ENCODE results near the gene EIF2S1.
"Not testable (repeated sequence)": the region's sequence is repeated elsewhere in the genome, so short reads cannot be mapped to it uniquely, and the experiment has no call there.

The EIF2S1 gene

DNA sequence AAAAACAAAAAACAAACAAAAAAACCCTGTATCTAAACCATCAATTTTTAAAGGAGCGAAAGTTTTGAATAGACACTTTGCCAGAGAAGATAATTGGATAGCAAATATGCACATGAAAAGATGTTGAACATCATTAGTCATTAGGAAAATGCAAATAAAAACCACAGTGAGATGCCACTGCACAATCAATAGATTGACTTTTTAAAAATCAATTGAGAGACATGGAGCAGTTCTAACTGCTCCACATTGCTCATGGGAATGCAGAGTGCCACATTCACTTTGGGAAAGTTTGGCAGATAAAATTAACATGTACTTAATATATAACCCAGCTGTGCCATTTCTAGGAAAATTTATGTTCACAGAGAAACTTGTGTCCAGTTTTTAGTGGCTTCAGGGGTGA, 12.7 kb downstream of the EIF2S1 start:
- DNase-seq (ENCODE audit: low spot score), result no peak

- DNase-seq (ENCODE audit: low spot score), result no peak
These were observed 13.2 kb downstream of the EIF2S1 start for GRCh38 chr14:67373347-67373746.

- no peak for DNase-seq (ENCODE audit: low spot score)
These were observed 17.8 kb downstream of the EIF2S1 start for GRCh38 chr14:67377916-67378315.

DNA sequence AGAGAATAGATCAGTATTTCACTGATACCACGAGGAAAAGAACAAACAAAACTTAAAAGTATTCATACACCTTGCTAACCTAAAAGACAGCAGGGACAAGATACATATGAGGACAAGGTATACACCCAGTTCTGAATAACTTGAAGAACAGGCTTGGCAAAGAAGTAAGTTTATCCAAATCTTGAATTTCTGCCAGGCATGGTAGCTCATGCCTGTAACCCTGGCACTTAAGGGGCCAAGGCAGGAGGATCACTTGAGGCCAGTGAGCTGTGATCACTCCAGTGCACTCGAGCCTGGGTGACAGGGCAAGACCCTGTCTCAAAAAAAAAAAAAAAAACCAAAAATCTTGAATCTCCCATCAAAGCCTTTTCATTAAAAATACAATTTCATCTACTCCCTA, 25.0 kb downstream of the EIF2S1 start:
- DNase-seq (ENCODE audit: low spot score), result no peak

- no peak for DNase-seq (ENCODE audit: low spot score)
These were observed 25.5 kb downstream of the EIF2S1 start for GRCh38 chr14:67385618-67386017.

DNA sequence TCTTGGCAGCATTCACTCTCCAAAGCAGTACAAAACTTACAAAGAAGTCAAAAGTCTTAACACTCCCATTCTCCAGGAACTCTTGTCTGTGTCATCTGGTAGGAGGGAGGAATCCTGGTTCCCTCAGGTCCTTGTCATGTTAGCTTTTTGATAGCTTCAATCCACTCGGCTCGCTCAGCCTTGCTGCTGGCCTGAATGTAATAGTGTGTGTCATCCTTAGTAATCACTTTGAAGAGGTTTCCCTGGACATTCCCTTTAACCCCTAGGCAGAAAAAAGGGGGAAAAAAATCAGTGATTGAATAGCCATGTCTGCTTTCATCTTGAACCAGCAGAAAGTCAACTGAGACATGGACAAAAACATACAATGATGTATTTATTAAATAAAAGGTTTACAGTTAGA, 27.1 kb downstream of the EIF2S1 start:
- DNase-seq (ENCODE audit: low spot score), result no peak

DNA sequence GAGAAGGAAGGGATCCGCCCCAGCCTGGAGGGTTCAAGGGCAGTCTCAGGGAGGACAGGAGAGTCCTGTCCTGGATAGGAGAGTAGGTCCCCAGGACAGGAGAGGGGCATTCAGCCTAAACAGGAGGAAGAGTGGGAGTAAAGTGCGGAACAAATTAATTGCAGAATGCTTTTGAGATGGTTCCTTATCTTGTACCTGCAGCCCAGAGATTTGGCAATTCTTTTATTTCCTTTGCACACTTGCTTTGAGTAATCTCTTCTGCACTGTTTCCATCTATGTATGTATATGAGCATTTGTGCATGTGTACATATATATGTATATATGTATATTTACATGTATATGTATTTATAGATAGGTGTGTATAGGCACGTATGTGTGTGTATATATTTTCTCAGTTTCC, 29.1 kb downstream of the EIF2S1 start:
- DNase-seq (ENCODE audit: low spot score), result no peak

DNA sequence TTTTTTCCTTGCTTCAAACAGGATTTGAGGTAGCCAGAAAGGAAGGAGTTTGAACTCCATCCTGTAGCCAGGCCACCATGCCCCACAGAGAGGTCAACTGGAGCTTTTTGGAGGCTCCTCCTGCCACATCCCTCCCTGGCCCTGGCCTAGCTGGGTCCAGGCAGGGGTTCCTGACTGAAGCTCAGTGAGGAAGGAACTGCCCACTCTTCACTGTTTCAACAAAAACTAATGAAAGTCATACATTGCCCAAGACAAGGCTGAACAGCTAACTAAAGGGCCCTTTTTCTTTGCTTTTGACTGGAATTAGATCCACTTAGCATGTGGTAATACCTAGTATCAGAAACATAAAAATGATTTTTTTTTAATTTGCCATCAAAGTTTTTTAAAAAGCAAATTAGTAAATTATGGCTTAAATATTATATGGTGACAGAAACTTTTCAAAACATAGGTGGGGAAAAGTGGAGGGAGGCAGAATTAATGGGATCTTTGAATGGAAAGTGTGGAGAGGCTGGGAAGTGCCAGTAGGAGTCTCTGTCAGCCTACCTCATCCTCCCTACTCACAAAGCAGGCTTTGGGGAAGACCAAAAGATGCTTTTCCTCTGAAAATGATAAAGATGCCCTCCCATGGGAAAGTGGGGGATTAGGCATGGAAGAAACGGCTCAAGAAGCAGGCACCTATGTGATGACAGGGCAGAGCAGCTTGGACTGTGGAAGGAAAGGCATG, 29.8 kb downstream of the EIF2S1 start:
- DNase-seq (ENCODE audit: low spot score), result no peak

DNA sequence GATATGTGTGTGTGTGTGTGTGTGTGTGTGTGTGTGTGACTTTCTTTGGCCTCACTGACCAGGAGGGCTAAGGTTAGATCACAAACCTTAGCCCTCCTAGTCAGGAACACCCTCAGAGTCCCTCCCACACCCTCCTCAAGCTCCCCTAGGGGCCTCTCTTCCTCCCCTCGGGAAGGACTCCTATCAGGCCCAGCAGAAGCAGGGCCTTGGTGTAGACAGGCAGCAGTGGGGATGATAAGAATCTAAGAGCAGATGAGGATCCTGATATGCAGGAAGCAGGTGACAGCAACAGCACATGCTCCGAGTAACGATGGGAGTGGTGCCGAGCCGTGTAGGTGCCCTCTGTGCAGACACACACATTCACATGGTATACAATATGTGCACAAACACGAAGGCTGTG, 31.1 kb downstream of the EIF2S1 start:
- no peak for DNase-seq (ENCODE audit: low spot score)

DNA sequence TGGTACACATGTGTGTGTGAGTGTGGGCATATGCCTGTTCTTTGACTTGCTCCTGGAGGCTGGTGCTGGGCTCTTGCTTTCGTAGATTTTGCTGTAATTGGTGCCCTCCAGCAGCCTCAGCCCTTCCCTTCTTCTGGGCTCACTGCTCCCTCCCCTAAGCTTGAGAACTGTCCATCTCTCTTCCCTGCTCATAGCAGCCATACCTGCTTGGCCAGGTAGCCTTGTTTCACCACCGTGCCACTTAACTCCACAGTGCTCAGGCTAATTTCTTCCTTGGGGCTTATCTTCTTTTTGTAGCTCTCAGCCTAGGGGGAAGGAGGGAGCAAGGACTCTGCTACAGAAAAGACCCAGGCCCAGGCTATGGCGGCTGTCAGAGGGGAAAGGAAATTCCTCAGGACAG, 32.0 kb downstream of the EIF2S1 start:
- no peak for DNase-seq (ENCODE audit: low spot score)

- DNase-seq (ENCODE audit: low spot score), result no peak
These were observed 32.7 kb downstream of the EIF2S1 start for GRCh38 chr14:67392800-67393199.

GRCh38 chr14:67393689-67394088, 33.6 kb downstream of the EIF2S1 start:
- DNase-seq (ENCODE audit: low spot score), result no peak

GRCh38 chr14:67395086-67395875, 35.2 kb downstream of the EIF2S1 start:
- no peak for DNase-seq (ENCODE audit: low spot score)

DNA sequence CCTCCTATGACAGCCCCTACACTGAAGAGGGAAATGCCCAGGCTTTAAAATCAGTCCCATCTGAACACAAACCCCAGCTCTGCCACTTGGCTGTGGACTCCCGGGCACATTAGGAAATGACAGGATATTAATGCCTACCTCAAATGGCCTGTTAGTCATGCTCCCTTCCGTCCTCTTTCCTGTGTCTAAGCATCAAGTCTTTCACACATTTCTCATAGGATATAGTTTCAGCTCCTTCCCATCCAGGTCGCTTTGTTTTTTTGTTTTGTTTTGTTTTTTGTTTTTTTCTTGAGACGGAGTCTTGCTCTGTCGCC, 35.7 kb downstream of the EIF2S1 start:
- no peak for DNase-seq (ENCODE audit: low spot score)

DNA sequence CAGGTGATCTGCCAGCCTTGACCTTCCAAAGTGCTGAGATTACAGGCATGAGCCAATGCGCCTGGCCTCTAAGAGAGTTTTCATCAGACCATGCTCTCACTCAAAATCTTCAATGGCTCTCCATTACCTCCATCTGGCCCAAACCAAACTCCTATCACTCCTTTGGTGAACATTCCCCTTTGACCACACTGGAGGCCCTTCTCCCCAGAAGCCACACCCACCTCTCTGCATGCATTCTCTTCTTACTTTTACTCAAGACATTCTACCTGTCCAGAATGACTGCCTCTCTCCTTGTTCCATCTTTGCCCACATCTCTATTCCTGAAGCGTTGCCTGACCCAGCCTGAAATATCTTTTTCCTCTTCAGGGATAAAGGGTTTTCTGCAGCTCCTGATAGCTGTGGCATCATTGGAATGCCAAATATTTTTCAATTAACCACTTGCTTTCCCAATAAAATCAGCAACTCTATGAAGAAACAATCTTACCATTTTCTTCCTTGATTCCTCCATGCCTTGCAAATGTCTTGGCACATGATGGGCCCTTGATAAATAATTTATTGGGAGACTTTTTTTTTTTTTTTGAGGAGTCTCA, 36.3 kb downstream of the EIF2S1 start:
- DNase-seq (ENCODE audit: low spot score), result no peak

DNA sequence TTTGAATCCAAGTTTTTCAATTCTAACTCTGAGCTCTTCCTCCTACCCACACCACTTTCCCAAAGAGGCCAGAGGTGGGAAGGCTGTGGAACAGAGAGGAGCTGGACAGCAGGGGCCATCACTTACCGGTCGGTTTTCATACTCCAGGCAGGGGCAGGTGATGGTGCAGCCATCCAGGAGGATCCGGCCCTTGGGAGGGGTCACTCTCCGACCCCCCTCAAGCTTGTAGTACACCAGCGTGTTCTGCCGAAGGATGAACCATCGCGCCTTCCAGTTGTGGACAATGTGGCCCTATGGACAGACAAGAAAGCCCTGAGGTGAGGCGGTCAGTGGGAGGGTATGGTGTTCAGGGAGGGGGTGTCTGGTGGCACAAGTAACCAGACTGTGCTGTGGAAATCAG, 37.4 kb downstream of the EIF2S1 start:
- no peak for DNase-seq (ENCODE audit: low spot score)

DNA sequence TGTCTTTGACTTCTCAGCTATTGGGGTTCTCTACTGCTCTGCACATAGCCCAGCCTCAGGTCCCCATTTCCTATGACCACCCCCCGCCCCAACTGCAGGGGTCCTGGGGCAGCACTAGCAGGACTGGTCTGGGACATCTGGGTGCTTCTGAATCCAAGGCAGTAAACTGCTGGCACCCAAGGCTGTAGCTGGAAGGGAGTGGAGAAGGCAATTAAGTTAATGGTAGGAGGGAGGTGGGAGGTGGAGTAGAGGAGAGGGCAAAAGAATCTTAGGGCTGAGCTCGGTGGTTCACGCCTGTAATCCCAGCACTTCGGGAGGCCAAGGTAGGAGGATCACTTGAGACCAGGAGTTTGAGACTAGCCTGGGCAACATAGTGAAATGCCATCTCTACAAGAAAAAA, 40.3 kb downstream of the EIF2S1 start:
- no peak for DNase-seq (ENCODE audit: low spot score)

DNA sequence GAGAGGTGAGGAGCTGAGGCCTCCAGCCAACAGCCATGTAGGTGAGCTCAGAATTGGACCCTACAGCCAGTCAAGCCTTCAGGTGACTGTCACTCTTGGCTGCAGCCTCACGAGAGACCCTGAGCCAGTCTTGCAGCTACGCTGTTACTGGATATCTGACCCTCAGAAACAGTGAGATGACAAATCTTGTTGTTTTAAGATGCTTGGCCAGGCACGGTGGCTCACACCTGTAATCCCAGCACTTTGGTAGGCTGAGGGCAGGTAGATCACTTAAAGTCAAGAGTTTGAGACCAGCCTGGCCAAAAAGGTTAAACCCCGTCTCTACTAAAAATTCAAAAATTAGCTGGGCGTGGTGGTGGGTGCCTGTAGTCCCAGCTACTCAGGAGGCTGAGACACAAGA, 45.6 kb downstream of the EIF2S1 start:
- DNase-seq (ENCODE audit: low spot score), result no peak

DNA sequence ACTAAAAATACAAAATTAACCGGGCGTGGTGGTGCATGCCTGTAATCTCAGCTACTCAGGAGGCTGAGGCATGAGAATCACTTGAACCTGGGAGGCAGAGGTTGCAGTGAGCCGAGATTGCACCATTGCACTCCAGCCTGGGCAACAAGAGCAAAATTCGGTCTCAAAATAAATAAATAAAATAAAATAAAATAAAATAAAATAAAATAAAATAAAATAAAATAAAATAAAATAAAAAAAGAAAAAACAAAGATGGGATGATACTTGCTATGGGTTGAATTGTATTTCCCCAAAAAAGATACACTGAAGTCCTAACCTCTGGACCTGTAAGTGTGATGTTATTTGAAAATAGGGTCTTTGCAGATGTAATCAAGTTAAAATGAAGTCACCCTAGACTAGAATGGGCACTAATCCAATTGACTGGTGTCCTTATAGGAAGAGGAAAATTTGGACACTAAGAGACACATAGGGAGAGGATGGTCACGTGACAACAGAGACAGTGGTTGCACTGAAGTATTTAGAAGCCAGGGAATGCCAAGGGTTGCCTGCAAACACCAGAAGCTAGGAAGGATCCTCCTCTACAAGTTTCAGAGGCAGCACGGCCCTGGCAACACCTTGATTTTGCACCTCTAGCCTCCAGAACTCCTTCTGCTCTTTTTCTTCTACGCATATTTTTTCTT, 48.1 kb downstream of the EIF2S1 start:
- not testable (repeated sequence) for DNase-seq (ENCODE audit: low spot score)

- no peak for DNase-seq (ENCODE audit: low spot score)
These were observed 49.3 kb downstream of the EIF2S1 start for GRCh38 chr14:67409461-67409860.

GRCh38 chr14:67410313-67410712, 50.2 kb downstream of the EIF2S1 start:
- DNase-seq (ENCODE audit: low spot score), result no peak

GRCh38 chr14:67411370-67411769, 51.2 kb downstream of the EIF2S1 start:
- DNase-seq (ENCODE audit: low spot score), result no peak
